Parietal lobe (tissue), 1 donor: ENCODE data around the gene NEFH. TPM values are rescaled to one million over a fixed set of nuclear protein-coding genes. Genes with fewer than 3 reads are reported as not detected.

ENCODE experiments used
- total RNA-seq: library from RNA; depleted of rRNA; stranded (reverse); fragments of >200 nt; gene quantifications from one replicate; pipeline ENCODE4 v1.2.3, GENCODE V29; 2014

NEFH gene
- 0.63 TPM for total RNA-seq

GRCh38 chr22:29479417-29480261 is at the start of gene NEFH:
TSS of gene NEFH (plus strand) at chr22:29480218. CDS start at chr22:29480263, 45 bp downstream.

DNA sequence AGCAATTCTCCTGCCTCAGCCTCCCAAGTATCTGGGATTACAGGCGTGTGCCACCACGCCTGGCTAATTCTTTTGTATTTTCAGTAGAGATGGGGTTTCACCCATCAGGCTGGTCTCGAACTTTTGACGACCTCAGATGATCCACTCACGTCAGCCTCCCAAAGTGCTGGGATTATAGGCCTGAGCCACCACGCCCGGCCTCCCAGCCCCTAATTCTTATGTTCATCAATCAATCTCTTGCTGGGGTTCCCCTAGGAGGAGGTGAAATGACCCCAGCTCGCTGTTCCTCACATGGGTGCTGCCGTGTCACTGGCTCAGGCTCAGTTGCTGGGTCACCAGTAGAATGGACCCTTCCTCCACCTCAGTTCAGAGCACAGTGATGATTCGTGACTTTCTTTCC is 41.7 kb upstream of the NEFH start, which contains the start of gene RFPL1:
TSS of gene RFPL1 (plus strand) at position 301 of the 400 bp plus-strand sequence.

Other genes with a start within 250 kb of the NEFH start
- 26.3 TPM for gene RHBDD3, start 212.2 kb upstream of the NEFH start, total RNA-seq
- 331 TPM for gene EWSR1, start 211.9 kb upstream of the NEFH start, total RNA-seq
- gene GAS2L1, start 173.6 kb upstream of the NEFH start, total RNA-seq = 11.0 TPM
- gene RASL10A, start 164.5 kb upstream of the NEFH start, total RNA-seq = 21.3 TPM
- 54.5 TPM for gene AP1B1, start 91.6 kb upstream of the NEFH start, total RNA-seq
- gene RFPL1, start 41.6 kb upstream of the NEFH start, total RNA-seq = not detected
- 67.0 TPM for gene THOC5, start 73.5 kb downstream of the NEFH start, total RNA-seq
- gene NIPSNAP1, start 100.9 kb downstream of the NEFH start, total RNA-seq = 93.3 TPM
- gene NF2, start 123.4 kb downstream of the NEFH start, total RNA-seq = 43.8 TPM
- gene CABP7, start 239.8 kb downstream of the NEFH start, total RNA-seq = 1.9 TPM